WTC11 (cell line): ENCODE results near the gene SLC39A3.

ENCODE experiments used
- ATF2 ChIP-seq: sonication (generic); formaldehyde crosslinking; IDR thresholded peaks from 2 replicates; pipeline ENCODE4 v1.8.1; 2022; ENCODE audit warnings: low read depth, missing genetic modification reagents, borderline replicate concordance
- CTCF ChIP-seq: fragments of 200-600 bp; IDR thresholded peaks from 2 replicates; pipeline ENCODE4 v1.8.0; 2022; ENCODE audit warnings: antibody characterized with exemption
- E2F1 ChIP-seq: sonication (generic); formaldehyde crosslinking; IDR thresholded peaks from 2 replicates; pipeline ENCODE4 v1.8.0; 2022; ENCODE audit warnings: mild to moderate bottlenecking, missing genetic modification reagents
- ZNF263 ChIP-seq: sonication (generic); formaldehyde crosslinking; IDR thresholded peaks from 2 replicates; pipeline ENCODE4 v1.8.1; 2022; ENCODE audit warnings: low read depth, mild to moderate bottlenecking, moderate library complexity, missing genetic modification reagents

DNA sequence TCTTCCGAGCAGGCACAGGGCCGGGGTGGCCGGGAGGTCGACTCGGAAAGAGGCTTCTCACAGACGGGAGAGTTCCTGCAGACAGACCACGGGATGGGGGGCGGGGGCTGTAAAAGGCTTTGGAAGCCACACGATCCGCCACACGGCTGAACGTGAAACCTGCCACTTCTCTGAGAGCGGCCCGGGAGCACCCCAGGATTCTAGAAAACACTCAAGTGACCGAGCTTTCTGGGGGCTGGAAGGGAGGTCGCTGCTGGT is 15.6 kb upstream of the SLC39A3 start:
- TF ChIP-seq ATF2 (CRISPR knock-in tag) = no peak
- no peak for TF ChIP-seq CTCF
- no peak for TF ChIP-seq E2F1
- no peak for TF ChIP-seq ZNF263 (CRISPR knock-in tag)
